NCI-H1930 (cell line): ENCODE measurements around the gene BCAS4.

ENCODE experiments used
- DNase-seq, 2 experiments: peaks; one replicate each; lab custom pipeline; 2025; lab: John Stamatoyannopoulos, UW

Gene BCAS4

DNA sequence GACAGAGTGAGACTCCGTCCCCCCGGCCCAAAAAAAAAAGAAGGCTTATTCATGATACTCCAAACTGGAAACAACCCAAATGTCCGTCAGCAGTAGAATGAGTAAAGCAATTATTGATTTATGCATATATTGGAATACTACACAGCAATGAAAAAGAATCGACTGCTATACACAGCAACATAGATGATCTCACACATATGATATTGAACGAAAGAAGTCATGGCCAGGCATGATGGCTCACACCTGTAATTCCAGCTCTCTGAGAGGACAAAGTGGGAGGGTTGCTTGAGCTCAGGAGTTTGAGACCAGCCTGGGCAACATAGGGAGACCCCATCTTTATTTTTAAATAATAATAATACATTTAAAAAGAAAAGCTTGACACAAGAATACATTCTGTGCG is 28.5 kb downstream of the BCAS4 start:
- DNase-seq, result no peak

DNA sequence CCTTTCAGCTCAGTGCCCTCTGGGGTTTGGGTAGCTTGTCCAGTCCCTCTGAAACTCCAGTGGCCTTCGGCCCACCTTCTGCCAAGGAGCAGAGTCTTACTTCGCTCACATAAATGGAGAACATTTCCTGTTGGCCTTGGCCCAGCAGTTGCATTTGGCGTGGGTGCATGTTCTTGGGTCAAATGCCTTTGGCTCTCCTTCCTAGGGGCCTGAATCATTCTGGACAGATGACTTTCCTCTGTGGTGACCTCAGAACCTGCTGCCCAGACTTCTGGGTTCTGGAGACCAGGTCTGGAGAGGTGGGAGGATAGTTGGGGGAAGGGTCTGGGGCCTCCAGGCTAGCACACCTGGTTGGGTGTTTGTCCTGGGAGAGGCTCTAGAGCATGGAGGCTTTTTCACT is 29.3 kb downstream of the BCAS4 start:
- DNase-seq, result no peak

DNA sequence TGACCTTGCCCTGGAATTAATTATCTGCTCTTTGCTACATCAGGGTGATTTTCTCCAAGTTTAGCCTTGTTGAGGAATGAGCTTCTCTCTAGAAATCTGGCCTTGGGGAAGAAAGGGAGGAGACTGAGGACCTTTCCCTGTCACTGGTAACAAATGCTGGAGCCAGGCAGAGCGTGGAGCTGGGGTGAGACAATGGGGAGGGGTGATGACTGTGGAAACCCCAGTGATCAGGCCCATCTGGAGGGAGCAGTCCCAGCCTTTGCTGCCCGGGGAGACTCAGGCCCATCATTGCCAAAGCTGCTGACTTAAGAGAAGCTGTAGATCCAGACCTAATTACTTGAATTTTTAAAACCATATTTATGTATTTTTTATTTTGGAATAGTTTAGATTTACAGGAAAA is 31.3 kb downstream of the BCAS4 start:
- no peak for DNase-seq

DNA sequence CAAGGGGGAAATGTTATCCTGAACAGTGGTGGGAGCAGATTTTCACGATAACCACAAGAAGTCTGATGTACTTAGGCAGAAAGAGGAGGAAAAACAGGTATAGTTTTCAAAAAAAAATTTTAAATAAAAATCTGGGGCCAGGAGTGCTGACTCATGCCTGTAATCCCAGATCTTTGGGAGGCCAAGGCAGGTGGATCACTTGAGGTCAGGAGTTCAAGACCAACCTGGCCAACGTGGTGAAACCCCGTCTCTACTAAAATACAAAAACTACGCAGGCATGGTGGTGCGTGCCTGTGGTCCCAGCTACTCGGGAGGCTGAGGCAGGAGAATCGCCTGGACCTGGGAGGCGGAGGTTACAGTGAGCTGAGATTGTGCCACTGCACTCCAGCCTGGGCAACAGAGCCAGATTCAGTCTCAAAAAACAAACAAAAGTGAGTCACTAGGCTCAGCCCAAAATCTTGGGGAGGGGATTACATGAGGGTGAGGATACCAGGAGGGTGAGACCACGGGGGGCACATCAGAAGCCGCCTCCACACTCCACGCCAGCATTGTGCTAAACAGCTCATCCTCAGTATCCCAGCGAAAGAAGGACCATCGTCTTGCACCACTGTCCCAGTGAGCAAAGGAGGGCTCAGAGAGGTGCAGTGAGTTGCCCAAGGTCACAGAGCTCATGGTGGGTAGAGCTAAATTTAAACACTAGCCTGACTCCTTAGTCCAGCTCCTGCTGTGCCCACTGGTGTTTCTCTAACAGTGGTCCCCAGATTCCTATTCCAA is 33.7 kb downstream of the BCAS4 start:
- no peak for DNase-seq

DNA sequence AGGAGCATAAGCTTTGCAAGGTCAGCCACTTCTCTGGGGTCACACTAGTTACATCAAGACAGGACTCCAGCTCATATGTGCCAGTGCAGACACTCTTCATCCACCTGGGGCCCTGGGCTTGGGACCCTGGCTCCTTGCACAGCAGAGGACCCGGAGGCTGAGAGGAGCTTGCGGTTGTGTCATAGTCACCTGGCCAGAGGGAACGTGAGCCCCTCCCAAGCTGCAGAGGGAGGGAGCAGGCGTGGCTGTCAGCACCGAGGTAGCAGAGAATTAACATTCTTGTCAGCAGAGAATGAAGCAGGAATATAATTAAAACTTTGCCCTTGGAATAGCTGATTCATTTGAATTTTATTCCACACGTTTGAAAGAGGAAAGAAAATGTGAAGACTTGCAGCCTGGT is 36.8 kb downstream of the BCAS4 start:
- DNase-seq, result no peak

DNA sequence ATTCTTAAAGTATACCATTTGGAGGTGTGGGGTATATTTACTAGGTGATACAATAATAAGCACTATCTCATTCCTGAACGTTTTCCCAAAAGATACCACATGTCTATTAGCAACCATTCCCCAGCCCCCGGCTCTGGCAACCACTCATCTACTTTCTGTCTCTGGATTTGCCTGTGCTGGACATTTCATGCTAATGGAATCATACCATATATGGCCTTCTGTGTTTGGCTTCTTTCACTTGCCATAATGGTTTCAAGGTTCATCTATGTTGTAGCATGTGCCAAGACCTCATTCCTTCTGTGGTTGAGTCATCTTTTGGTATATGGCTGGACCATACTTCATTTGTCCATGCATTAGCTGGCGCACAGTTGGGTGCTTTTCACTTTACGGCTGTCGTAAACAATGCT is 39.7 kb downstream of the BCAS4 start:
- no peak for DNase-seq

DNA sequence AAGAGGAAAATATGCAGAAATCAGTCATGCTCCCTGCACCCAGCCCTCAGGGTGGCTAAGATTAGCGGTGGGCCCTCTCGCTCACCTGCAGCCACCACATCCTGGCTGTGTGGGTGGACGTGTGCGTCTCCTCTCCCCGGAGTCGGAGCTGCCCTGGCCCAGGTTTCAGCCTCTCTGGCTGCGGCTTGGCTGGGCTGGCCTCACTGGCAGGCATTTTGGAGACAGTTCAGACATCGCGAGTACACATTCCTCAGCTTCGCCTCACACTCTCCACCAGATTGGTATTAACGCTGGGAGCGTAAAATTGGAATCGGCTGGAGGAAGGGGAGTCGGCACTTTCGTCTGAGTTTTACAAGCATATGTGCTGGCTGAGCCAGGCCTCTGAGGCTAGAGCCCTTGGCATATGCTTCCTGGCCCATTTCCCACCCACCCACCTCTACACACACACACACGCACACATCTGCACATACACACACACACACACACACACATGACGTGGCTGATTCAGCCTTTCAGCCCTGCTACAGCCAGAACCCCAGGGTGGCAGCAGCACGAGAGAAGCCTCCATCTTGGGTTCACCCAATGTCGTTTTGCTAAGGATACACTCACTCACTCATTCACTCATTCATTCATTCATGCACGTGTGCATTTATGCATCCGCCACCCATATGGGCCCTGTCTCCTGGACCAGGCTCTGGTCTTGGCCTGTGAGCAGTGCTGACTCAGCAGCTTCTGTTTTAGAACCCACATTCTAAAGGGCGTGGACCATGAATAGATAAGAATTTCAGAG is 42.9 kb downstream of the BCAS4 start:
- DNase-seq, result no peak

DNA sequence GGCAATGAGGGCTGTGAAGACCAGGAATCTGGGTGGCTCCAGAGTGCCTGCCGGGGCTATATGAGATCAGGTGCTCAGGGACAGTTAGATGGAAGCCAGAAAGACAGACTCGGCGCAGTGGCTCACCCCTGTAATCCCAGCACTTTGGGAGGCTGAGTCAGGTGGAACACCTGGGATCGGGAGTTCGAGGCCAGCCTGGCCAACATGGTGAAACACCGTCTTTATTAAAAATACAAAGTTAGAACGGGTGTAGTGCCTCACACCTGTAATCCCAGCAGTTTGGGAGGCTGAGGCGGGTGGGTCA is 43.4 kb downstream of the BCAS4 start:
- no peak for DNase-seq

DNA sequence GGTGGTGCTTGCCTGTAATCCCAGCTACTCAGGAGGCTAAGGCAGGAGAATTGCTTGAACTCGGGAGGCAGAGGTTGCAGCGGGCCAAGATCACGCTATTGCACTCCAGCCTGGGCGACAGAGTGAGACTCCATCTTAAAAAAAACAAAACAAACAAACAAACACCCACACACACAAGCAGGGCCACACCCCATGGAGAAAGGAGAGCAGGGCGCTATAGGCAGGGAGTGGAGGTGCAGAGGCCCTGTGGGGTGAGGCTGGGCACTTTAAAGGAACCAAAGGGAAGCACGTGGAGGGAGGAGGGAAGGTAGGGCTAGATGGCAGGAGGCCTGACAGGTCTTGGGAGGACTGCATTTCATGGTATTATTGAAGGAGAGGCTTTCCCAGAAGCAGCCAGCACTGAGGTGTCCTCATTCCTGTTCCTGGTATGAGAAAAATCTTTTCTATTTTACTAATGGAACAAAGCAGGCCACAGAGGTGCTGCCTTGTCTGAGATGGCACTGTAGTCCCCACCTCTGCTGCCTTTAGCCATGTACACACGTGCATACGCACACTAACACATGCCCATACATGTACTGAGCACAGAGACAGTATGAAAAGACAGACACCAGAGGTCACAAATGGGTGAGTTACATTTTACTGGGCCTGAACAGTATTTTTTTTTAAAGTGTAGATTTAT is 44.0 kb downstream of the BCAS4 start:
- DNase-seq, result no peak

DNA sequence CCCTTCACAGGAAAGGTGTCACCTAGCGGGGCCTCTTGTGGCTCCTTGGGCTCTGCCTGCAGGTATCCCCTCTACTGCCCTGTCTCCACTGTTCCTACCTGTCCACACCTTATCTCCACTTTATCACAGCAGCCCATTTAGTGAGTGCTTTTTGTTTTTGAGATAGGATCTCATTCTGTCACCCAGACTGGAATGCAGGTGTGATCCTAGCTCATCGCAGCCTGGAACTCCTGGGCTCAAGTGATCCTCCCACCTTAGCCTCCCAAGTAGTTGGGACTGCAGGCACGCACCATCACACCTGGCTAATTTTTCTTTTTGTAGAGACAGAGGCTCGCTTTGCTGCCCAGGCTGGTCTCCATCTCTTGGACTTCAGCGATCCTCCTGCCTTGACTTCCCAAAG is 48.0 kb downstream of the BCAS4 start:
- DNase-seq, result no peak

DNA sequence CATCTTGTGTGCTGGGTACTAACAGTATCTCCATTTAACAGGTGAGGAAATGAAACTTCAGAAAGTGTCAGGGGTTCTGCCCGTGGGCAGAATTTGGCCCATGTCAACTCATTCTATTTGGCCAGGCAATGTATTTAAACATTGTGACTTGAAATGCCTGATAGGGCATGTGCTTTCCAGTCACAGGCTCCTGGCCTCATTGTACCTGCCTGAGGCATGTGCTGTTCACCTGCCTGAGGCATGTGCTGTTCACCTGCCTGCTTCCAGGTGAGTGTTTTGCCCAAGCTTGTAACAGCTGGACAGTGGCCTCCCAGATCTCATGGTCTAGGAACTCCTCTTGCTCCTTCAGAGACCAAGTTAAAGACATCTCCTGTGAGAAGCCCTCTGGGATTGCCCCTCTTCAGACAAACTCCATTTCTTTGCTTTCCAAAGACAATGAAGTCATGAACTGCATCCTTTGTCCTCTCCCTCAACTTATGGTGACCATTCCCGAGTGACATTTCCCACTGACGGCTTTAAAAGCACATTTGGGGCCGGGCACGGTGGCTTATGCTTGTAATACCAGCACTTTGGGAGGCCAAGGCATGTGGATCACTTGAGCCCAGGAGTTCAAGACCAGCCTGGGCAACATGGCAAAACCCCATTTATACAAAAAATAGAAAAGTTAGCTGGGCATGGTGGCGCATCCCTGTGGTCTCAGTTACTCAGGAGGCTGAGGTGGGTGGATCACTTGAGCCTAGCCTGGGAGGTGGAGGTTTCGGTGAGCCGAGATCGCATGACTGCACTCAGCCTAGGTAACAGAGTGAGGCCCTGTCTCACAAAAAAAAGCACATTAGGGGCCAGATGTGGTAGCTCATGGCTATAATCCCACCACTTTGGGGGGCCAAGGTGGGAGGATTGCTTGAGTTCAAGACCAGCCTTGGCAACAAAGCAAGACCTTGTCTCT is 48.7 kb downstream of the BCAS4 start:
- DNase-seq, result no peak

DNA sequence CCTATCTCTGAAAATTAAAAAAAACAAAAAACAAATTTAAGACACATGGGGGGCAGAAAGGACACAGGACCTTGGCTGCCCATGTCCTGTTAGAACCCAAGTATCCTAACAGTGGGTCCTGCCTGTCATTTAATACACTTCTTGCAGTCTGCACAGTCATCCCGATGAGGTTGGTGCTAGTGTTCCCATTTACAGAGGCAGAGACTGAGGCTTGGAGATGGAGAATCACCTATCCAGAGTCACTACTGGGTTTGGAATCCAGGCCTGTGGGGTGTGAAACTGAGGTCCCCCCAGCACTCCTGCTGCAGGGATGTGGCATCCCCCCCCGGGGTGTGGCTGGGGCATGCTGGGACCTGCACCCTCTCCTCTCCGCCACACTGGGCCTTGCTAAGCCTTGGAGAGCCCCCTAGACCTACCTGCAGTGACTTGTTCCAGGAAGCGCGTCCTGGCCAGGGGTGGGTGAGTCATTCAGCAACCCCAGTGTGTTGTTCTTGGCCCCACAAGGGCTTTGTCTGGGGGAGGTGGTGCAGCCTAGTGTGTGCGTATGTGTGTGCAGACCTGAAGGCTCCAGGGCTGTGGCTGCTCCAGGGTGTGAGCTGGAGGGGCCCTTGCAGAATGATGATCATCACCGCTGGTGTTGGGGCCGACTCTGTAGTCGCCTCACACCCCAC is 49.7 kb downstream of the BCAS4 start:
- DNase-seq, result no peak

DNA sequence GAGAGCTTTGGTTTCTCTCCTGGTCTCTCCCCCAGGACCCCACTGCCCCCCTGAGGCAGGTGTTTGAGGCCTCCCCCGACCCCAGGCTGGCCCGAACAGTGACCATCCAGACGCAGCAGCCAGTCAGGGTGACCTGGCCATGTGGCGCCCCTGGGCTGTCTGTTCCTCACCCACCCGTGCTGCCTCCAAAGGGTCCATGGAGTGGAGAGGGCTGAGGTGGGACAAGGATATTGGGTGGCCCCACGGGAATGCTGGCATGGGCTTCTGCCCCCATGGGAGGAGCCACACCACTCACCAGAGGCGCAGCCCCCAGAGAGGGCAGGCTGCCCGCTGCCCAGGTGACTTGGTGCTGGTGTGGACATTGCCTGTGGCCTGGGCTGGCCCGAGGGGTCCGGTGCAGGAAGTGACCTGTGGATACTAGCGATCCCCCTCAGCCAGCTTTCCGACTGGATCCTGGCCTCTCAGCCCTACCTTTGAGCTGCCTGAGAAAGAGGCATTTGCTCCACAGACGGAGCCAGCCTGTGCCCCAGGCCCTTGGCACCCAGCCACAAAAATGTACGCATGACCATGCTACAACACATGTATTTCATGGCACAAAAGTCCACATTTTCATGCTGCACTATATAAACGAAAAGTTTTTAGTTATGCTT is 50.8 kb downstream of the BCAS4 start:
- DNase-seq, result no peak

DNA sequence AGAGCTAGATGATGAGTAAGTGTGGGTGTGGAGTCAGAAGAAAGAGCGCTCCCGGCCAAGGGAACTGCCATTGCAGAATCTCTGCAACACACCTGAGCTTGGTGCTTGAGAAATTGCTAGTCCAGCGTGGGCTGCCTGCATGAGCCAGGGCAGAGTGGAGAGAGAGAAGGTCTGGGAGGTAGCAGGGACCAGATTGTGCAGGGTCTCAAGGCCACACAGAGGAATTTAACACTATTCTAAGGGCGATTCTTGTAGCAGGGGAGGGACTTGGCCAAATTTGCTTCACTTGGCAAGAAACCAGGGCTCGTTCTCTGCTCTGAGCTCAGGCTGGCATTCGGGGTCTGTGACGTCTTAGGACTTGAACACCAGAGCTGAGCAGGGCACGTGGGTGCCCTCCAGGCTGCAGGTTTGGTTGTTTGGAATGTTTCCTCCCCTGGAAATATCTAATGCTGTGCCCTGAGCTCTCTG is 53.5 kb downstream of the BCAS4 start:
- no peak for DNase-seq

DNA sequence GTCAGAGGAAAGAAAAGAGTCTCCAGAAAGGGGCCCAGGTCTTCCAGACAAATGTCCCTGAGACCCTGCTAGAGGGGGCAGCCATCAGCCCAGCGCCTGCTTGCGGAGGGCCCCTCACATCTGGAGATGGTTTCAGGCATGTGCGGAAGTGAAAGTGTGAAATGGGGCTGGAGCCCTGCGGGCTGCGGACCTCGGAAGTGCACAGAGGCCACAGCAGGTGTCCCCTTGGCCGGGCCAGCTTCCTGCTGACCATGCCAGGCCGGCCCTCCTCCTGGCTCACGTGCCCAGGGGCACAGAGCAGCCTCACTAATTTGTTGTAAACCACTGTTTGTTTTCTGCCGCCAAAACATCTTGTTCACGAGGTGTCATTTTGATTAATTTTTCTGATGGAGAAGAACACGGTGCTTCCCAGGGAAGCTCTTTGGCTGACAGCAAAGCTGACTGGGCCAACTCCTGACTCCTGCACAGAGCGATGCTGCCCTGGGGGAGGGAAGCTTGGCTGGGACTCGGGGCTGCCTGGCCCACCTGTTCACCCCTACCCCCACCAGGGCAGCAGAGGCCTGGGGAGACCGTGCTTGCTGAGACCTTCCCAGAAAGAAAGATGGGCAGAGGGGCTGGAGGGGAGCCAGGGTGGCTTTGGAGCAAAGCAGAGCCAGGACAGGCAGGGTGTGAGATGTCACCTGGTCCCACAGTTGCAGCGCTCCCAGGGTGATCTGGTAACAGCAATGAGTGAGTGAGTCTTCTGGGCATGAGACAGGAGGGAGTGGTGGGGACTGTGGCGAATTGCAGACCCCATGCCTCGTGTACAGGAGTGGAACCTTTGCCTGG is 54.2 kb downstream of the BCAS4 start:
- no peak for DNase-seq

DNA sequence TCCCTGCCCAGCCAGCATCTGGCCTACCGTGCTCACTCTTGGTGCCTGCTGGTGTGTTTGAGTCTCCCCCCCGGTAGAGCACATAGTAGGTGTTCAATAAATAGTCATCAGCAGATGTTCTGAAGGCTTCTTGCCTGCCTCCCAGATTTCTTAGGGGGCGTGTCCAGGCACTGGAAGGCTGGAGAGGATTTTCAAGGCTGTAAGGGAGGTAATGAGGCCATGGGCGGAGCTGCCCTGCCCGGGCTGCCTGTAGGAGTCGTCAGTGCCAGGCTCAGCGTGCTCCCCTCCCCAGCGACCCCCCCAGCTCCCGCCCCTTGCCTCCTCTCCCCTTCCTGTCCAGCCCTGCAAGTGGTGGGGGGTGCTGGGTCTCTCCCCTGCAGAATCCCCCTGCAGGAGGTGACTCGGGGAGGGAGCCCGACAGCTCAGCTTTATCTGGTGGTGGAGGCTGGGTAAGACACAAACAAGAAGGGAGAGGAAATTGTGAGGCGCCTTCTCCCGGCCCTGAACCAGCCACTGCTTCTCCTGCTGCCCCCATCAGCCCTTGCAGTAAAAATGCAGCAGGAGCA is 55.9 kb downstream of the BCAS4 start:
- no peak for DNase-seq

DNA sequence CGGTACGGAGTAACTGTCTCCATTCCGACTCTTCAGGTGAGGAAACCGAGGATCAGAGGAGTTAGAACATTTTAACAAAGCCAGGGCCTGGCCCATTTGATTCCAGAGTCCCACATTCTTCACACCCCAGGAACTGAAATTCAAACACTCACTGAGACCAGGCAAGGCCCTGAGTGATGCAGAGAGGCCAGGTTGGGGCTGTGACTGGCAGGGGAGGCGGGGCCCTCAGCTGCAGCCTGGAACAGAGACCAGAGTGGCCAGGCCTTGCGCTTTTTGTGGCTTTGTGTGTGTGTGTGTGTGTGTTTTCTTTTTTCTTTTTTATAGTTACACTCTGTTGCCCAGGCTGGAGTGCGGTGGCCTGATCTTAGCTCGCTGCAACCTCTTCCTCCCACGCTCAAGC is 57.2 kb downstream of the BCAS4 start:
- no peak for DNase-seq

DNA sequence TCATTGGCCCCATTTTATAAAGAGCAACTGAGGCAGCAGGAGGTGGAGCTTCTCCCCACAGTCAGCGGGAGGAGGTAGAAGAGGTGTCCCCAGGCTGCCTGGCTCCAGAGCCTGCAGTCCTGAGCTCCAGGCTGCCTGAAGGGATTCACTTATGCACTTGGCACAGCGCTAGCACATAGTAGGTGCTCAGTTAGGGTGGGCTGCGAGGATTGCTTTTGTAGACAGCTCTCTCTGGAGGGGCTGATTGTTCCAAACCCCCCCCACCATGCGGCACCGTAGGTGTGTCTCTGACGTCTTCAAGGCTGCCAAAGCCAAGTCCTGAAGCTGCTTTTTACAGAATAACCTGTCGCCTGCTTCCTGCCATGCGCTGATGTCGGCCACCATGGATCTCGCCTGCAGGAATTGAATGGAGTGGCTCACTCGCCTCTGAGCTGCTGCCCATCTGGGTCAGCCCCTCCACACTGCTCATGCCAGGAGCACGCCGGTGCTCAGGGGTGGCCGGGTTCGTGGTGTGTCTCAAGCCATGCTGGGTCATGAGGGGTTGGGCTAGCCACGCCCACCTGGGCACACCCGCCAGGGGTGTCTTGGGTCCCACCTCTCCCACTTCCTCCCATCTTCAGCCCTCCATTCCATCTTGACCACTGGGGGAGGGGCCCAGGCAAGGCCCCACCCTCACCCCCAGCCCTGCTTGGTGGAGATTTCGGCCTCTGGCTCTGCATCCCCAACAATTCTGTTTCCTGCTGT is 59.8 kb downstream of the BCAS4 start:
- DNase-seq, result no peak
